HepG2 (cell line): ENCODE data around the gene ZNF526. TPM values are rescaled to one million over a fixed set of nuclear protein-coding genes. Genes with fewer than 3 reads are reported as not detected.
A peak's percentile ranks its signal among the peaks of the same experiment; 100 is the strongest.

Experiments
- CENPT ChIP-seq: sonication (generic); formaldehyde crosslinking; IDR thresholded peaks from 2 replicates; pipeline ENCODE4 v1.8.0; 2022; ENCODE audit warnings: low read depth, mild to moderate bottlenecking, moderate library complexity, missing genetic modification reagents
- FOXC1 ChIP-seq: sonication (generic); formaldehyde crosslinking; IDR thresholded peaks from 2 replicates; pipeline ENCODE4 v1.8.0; 2022; ENCODE audit warnings: mild to moderate bottlenecking, missing genetic modification reagents, borderline replicate concordance
- GABPA ChIP-seq, 2 experiments: IDR thresholded peaks; 2 replicates each; pipeline ENCODE4 v1.6.1; 2011 to 2016; ENCODE audit warnings: low read depth in 2 of 2, low read length in 1 of 2, missing biosample characterization in 1 of 2, missing genetic modification characterization in 1 of 2
- KLF16 ChIP-seq, 2 experiments: sonication (generic) in 1 of 2; formaldehyde crosslinking in 1 of 2; IDR thresholded peaks; 2 replicates each; pipeline versions ENCODE4 v1.6.1 to v1.8.0; 2016 to 2023; ENCODE audit warnings: missing genetic modification reagents in 2 of 2, missing compliant biosample characterization in 1 of 2
- SP4 ChIP-seq: sonication (generic); formaldehyde crosslinking; IDR thresholded peaks from 2 replicates; pipeline ENCODE4 v1.8.1; 2023; ENCODE audit warnings: mild to moderate bottlenecking, missing genetic modification reagents
- TFDP1 ChIP-seq: IDR thresholded peaks from 2 replicates; pipeline ENCODE4 v1.6.1; 2016; ENCODE audit warnings: missing compliant biosample characterization, missing genetic modification reagents, borderline replicate concordance
- THYN1 ChIP-seq: sonication (generic); formaldehyde crosslinking; IDR thresholded peaks from 2 replicates; pipeline ENCODE4 v1.8.1; 2023; ENCODE audit warnings: low read depth, mild to moderate bottlenecking, moderate library complexity, missing genetic modification reagents, borderline replicate concordance
- U2AF2 ChIP-seq: fragments of 200-400 bp; formaldehyde crosslinking; IDR thresholded peaks from 2 replicates; pipeline ENCODE4 v1.6.1; 2017; ENCODE audit warnings: low read depth, mild to moderate bottlenecking, low read length
- ZBTB21 ChIP-seq: sonication (generic); formaldehyde crosslinking; IDR thresholded peaks from 2 replicates; pipeline ENCODE4 v1.4.0; 2020; ENCODE audit warnings: missing genetic modification reagents
- ZFP36L1 ChIP-seq: sonication (generic); formaldehyde crosslinking; IDR thresholded peaks from 2 replicates; pipeline ENCODE4 v1.8.0; 2022; ENCODE audit warnings: mild to moderate bottlenecking, missing genetic modification reagents, moderate library complexity
- ZNF263 ChIP-seq: sonication (generic); formaldehyde crosslinking; IDR thresholded peaks from 2 replicates; pipeline ENCODE4 v1.4.0; 2020; ENCODE audit warnings: missing genetic modification reagents
- ZNF281 ChIP-seq: sonication (generic); formaldehyde crosslinking; IDR thresholded peaks from 2 replicates; pipeline ENCODE4 v1.4.0; 2020; ENCODE audit warnings: missing genetic modification reagents, borderline replicate concordance
- ZNF362 ChIP-seq: sonication (generic); formaldehyde crosslinking; IDR thresholded peaks from 2 replicates; pipeline ENCODE4 v1.4.0; 2020; ENCODE audit warnings: missing genetic modification reagents, mild to moderate bottlenecking, borderline replicate concordance
- ZNF430 ChIP-seq: sonication (generic); formaldehyde crosslinking; IDR thresholded peaks from 2 replicates; pipeline ENCODE4 v1.9.0; 2021; ENCODE audit warnings: mild to moderate bottlenecking, missing genetic modification reagents
- ZNF567 ChIP-seq: sonication (generic); formaldehyde crosslinking; IDR thresholded peaks from 2 replicates; pipeline ENCODE4 v1.8.1; 2023; ENCODE audit warnings: mild to moderate bottlenecking, missing genetic modification reagents, borderline replicate concordance
- ZNF619 ChIP-seq: sonication (generic); formaldehyde crosslinking; IDR thresholded peaks from 2 replicates; pipeline ENCODE4 v1.4.0; 2020; ENCODE audit warnings: mild to moderate bottlenecking, missing genetic modification reagents
- ZNF724P ChIP-seq: sonication (generic); formaldehyde crosslinking; IDR thresholded peaks from 2 replicates; pipeline ENCODE4 v1.8.0; 2022; ENCODE audit warnings: missing genetic modification reagents, borderline replicate concordance
- ZNF780A ChIP-seq: sonication (generic); formaldehyde crosslinking; IDR thresholded peaks from 2 replicates; pipeline ENCODE4 v1.8.0; 2022; ENCODE audit warnings: mild to moderate bottlenecking, missing genetic modification reagents, moderate library complexity
- ZSCAN5A ChIP-seq: sonication (generic); formaldehyde crosslinking; IDR thresholded peaks from 2 replicates; pipeline ENCODE4 v1.8.0; 2022; ENCODE audit warnings: mild to moderate bottlenecking, missing genetic modification reagents, borderline replicate concordance
- polyA plus RNA-seq, 8 experiments: library from polyadenylated mRNA; depleted of rRNA in 3 of 8; stranded (reverse) in 7 of 8; unstranded in 1 of 8; fragments of >200 nt; fragmentation: Illumina TruSeq in 4 of 8; extraction: Trizol in 4 of 8; gene quantifications; 2 replicates each; pipeline versions ENCODE4 v1.2.1 to v1.2.3, GENCODE V29; 2011 to 2016; ENCODE audit warnings: low read depth in 4 of 8, missing spikeins in 1 of 8, mixed read lengths in 1 of 8; ENCODE audit not compliant: insufficient read depth in 1 of 8
- total RNA-seq, 5 experiments: library from RNA; depleted of rRNA; stranded (reverse); fragments of >200 nt; fragmentation: Illumina TruSeq; extraction: Trizol; gene quantifications; 2 replicates each; pipeline ENCODE4 v1.2.3, GENCODE V29; 2016; ENCODE audit warnings: low read depth in 1 of 5
- TF ChIP-seq, protein P1 (sequence below): sonication (generic); formaldehyde crosslinking; IDR thresholded peaks from 2 replicates; pipeline ENCODE4 v1.8.1; 2023; ENCODE audit warnings: mild to moderate bottlenecking, inconsistent platforms, moderate library complexity, missing genetic modification reagents, borderline replicate concordance

ZNF526 gene
- total and polyA plus RNA-seq, 2 of the 13 experiments (the other 11 are each of a cell fraction or from before 2014, with no cell fraction given), result 3.3 to 8.4 TPM

GRCh38 chr19:42242512-42243409 is 22.6 kb downstream of the ZNF526 start, which contains the start of gene GSK3A (continued):
- TF ChIP-seq ZNF263 (CRISPR knock-in tag), result no peak
- peak; percentile 66 for TF ChIP-seq SP4 (CRISPR knock-in tag)
- no peak for TF ChIP-seq ZNF430 (CRISPR knock-in tag)
- TF ChIP-seq CENPT (CRISPR knock-in tag), result no peak
- peak; percentile 85 for TF ChIP-seq TFDP1 (CRISPR knock-in tag)
- no peak for TF ChIP-seq ZNF724P (CRISPR knock-in tag)
- TF ChIP-seq, protein P1, sequence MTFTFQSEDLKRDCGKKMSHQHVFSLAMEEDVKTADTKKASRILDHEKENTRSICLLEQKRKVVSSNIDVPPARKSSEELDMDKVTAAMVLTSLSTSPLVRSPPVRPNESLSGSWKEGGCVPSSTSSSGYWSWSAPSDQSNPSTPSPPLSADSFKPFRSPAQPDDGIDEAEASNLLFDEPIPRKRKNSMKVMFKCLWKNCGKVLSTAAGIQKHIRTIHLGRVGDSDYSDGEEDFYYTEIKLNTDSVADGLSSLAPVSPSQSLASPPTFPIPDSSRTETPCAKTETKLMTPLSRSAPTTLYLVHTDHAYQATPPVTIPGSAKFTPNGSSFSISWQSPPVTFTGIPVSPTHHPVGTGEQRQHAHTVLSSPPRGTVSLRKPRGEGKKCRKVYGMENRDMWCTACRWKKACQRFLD, result no peak
- TF ChIP-seq ZNF281 (CRISPR knock-in tag), result no peak
- no peak for TF ChIP-seq ZNF780A (CRISPR knock-in tag)
- 0 out of 2 replicates have a peak, but pooled peaks have one; percentile 77 for TF ChIP-seq ZNF567 (CRISPR knock-in tag)
- TF ChIP-seq U2AF2, result no peak
- no peak for TF ChIP-seq ZNF619 (CRISPR knock-in tag)
- TF ChIP-seq ZFP36L1, result no peak
- peak; percentile 66 for TF ChIP-seq GABPA (IDR thresholded peaks at IDR 0.05; ENCODE audit: low read depth, low read length)
- TF ChIP-seq GABPA (CRISPR knock-in tag; IDR thresholded peaks at IDR 0.05; ENCODE audit: low read depth), result peak; percentile 90
- no peak for TF ChIP-seq ZBTB21 (CRISPR knock-in tag)
- no peak for TF ChIP-seq THYN1 (CRISPR knock-in tag)
- peak in 1 of 2 experiments; percentile 69; a peak in 1 of 4 replicates for TF ChIP-seq KLF16 (CRISPR knock-in tag; IDR thresholded peaks at IDR 0.05)
- TF ChIP-seq ZNF362 (CRISPR knock-in tag), result no peak
- TF ChIP-seq ZSCAN5A (CRISPR knock-in tag), result no peak
- no peak for TF ChIP-seq FOXC1 (CRISPR knock-in tag)
